NT2/D1 (cell line): ENCODE results near the gene PSMB10.
A peak's percentile ranks its signal among the peaks of the same experiment; 100 is the strongest.
"Not testable (repeated sequence)": the region's sequence is repeated elsewhere in the genome, so short reads cannot be mapped to it uniquely, and the experiment has no call there.

Experiments
- DNase-seq: peaks from one replicate; pipeline ENCODE4 v3.0.0-alpha.2; 2011; ENCODE audit warnings: low read depth, low spot score
- H3K27me3 ChIP-seq: 2 replicates; pipeline ENCODE4 v1.6.0; 2011; ENCODE audit warnings: mild to moderate bottlenecking; ENCODE audit not compliant: insufficient read length, insufficient read depth
- H3K36me3 ChIP-seq: 2 replicates; pipeline ENCODE4 v1.6.1; 2011; ENCODE audit warnings: mild to moderate bottlenecking, low read length, mixed read lengths; ENCODE audit not compliant: insufficient read depth, insufficient read length
- H3K4me1 ChIP-seq: 2 replicates; pipeline ENCODE4 v1.5.1; 2011; ENCODE audit not compliant: insufficient read depth, insufficient read length
- H3K4me3 ChIP-seq: 2 replicates; pipeline ENCODE4 v1.5.1; 2011; ENCODE audit warnings: low read depth; ENCODE audit not compliant: insufficient read length
- H3K9ac ChIP-seq: 2 replicates; pipeline ENCODE4 v1.6.0; 2011; ENCODE audit warnings: low read depth; ENCODE audit not compliant: insufficient read length
- H3K9me3 ChIP-seq: 2 replicates; pipeline ENCODE4 v1.5.1; 2011; ENCODE audit warnings: mild to moderate bottlenecking, low read length; ENCODE audit not compliant: insufficient read depth
- SUZ12 ChIP-seq: IDR thresholded peaks from 2 replicates; pipeline ENCODE4 v1.6.1; 2011; ENCODE audit not compliant: insufficient read length, insufficient read depth; ENCODE audit errors: extremely low read depth
- YY1 ChIP-seq: IDR thresholded peaks from 2 replicates; pipeline ENCODE4 v1.6.1; 2011; ENCODE audit not compliant: insufficient read length, insufficient read depth
- ZNF274 ChIP-seq: IDR thresholded peaks from 2 replicates; pipeline ENCODE4 v1.6.1; 2011; ENCODE audit warnings: mild to moderate bottlenecking, low read depth, low read length

Gene PSMB10

DNA sequence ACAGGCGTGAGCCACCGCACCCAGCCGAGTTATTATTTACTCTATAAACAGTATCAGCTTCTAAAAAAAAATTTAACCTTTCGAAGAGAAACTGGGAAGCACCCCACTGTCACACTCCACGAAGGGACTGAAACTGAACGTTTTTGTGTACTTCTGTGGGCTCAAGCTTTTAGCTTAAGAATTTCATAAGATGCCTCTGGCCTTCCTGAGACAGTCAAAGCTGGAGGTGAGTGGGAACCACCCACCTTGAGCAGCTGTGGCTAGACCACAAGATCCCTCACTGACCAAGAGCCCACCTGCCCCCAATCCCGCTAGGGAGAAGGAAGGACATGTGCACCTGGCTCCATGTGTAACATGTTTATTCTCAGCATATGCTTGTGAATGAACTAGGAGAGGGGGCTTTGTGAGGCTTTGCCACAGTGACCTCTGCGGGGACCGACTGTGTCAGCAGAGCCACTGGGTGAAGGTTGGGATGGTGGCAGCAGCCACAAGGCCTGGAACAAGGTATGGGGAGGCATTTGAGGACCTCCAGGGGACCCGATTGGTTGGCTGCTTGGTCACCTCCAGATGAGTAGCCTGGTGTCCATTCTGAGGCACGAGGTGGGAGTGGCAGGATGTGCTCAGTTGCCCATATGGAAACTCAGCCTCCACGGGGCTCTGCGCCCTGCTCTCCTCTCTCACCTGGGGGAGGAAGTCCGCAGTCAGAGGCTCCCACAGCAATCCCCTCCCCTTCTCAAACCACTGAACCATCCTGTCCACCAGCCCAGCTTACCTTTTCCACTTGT lies 38.9 kb upstream of the PSMB10 start:
- no peaks in the 10 kb centered on the region for H3K36me3 ChIP-seq
- no peak overlapping the region for H3K9ac ChIP-seq
- no peak overlapping the region for H3K4me3 ChIP-seq
- no peak for DNase-seq
- no peak for TF ChIP-seq YY1
- no peak for TF ChIP-seq ZNF274
- TF ChIP-seq SUZ12: no peak
- H3K4me1 ChIP-seq: no peaks in the 10 kb centered on the region
- peaks cover 6% of the 10 kb centered on the region for H3K27me3 ChIP-seq
- H3K9me3 ChIP-seq: no peaks in the 10 kb centered on the region

GRCh38 chr16:67972285-67972684 lies 35.6 kb upstream of the PSMB10 start:
- not testable (repeated sequence) for H3K36me3 ChIP-seq, DNase-seq, H3K27me3 ChIP-seq

DNA sequence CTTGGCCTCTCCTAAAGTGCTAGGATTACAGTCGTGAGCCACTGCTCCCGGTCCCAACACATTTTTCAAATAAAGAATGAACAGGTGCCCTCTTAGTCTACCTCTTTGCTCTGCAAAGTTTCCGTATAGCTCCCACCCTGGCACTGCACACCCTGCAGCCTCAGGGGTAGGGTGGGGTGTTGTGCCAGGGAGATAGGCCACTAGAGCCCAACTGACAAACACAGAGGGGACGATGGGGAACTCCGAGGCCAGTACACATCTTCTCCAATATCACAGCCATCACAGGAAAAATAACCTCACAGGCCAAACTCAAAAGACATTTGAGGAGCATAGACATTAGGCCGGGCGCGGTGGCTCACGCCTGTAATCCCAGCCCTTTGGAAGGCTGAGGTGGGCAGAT lies 34.5 kb upstream of the PSMB10 start:
- Histone ChIP-seq H3K9me3 (no peaks in the 10 kb centered on the region), H3K27me3 (no peaks in the 10 kb centered on the region), H3K9ac (no peak overlapping the region), H3K36me3 (peaks cover 13% of the 10 kb centered on the region), H3K4me1 (peaks cover 17% of the 10 kb centered on the region), H3K4me3 (no peak overlapping the region)
- DNase-seq: no peak
- no peak for TF ChIP-seq SUZ12
- no peak for TF ChIP-seq ZNF274
- TF ChIP-seq YY1: no peak

More at GRCh38 chr16:67972285-67972684, 35.6 kb upstream of the PSMB10 start:
- not testable (repeated sequence) for H3K9me3 ChIP-seq, H3K4me3 ChIP-seq, H3K4me1 ChIP-seq, H3K9ac ChIP-seq

DNA sequence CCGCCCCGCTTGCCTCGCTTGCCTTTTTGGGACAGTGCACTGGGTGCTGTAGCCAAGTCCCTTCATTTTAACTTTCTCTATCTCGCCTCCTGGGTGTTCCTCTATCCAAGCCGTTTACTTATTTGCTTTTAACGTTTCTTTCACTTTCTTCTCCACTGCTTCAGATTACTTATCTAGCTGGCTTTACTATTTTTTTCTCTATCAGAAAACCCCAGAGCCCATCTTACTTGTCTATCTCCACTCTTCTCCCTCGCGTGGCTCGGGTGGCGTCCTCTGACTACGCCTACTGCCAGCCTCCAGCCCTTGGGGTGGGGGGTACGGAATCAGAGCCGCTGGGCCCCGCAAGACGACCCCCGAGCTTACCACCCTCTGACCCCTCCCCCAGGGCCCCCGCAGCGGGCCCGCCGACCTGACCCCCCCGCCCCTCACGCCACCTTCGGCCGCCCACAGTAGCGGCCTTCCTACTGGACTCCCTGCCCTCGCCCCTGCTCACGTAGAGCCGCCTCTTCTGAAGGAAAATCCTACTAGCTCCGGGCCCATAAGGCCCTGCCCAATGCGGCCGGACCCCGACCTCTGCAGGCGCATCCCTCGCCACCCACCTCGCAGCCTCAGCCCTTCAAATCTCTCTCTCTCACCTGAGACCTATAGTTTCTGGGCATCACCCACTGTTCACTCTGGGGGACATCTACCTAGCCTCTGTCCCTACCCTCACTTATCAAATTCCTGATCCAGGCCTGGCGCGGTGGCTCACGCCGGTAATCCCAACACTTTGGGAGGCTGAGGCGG lies 32.8 kb upstream of the PSMB10 start:
- peaks cover 17% of the 10 kb centered on the region for H3K4me1 ChIP-seq
- H3K9me3 ChIP-seq: no peaks in the 10 kb centered on the region
- no peaks in the 10 kb centered on the region for H3K27me3 ChIP-seq
- peaks cover 30% of the 10 kb centered on the region for H3K36me3 ChIP-seq
- H3K9ac ChIP-seq: no peak overlapping the region
- TF ChIP-seq YY1: no peak
- TF ChIP-seq SUZ12: no peak
- TF ChIP-seq ZNF274: no peak
- no peak for DNase-seq
- no peak overlapping the region for H3K4me3 ChIP-seq

GRCh38 chr16:67968400-67969253 lies 32.0 kb upstream of the PSMB10 start, which contains the start of gene SLC12A4:
Gene SLC12A4, minus strand, starts transcription at chr16:67968637. Its CDS starts 84 bp downstream, at chr16:67968553.
- peak within 1 kb of the TSS; percentile 82 for H3K4me3 ChIP-seq
- H3K4me1 ChIP-seq: peaks cover 23% of the 10 kb centered on the region
- H3K27me3 ChIP-seq: no peaks in the 10 kb centered on the region
- peak within 1 kb of the TSS; percentile 85 for H3K9ac ChIP-seq
- peaks cover 38% of the 10 kb centered on the region for H3K36me3 ChIP-seq
- TF ChIP-seq SUZ12 (no peak), ZNF274 (no peak), YY1 (no peak)
- peak; percentile 68 for DNase-seq
- no peaks in the 10 kb centered on the region for H3K9me3 ChIP-seq

- no peaks in the 10 kb centered on the region for H3K27me3 ChIP-seq
- H3K36me3 ChIP-seq: peaks cover 44% of the 10 kb centered on the region
- DNase-seq: no peak
- peak overlapping the region; percentile 82 for H3K4me3 ChIP-seq
- TF ChIP-seq SUZ12: no peak
- TF ChIP-seq YY1: no peak
- TF ChIP-seq ZNF274: no peak
- peak overlapping the region; percentile 85 for H3K9ac ChIP-seq
- H3K9me3 ChIP-seq: no peaks in the 10 kb centered on the region
- H3K4me1 ChIP-seq: peaks cover 23% of the 10 kb centered on the region
Observed at GRCh38 chr16:67967958-67968399, 31.3 kb upstream of the PSMB10 start.
